Upper lobe of left lung (tissue), 6 donors: ENCODE results near the gene C1orf159. TPM values are rescaled to one million over a fixed set of nuclear protein-coding genes. Genes with fewer than 3 reads are reported as not detected.

Experiments
- ATAC-seq, 2 donors: fragments of 200-7000 bp; cut with Tn5 transposase; one replicate each; pipeline ENCODE4 v1.9.1; 2022; ENCODE audit warnings: mild to moderate bottlenecking in 2 of 2, moderate library complexity in 2 of 2; ENCODE audit not compliant: low FRiP score in 2 of 2
- DNase-seq, 2 donors: peaks; one replicate each; pipeline ENCODE4 v3.0.0-alpha.2; 2019 to 2020
- H3K27ac ChIP-seq, 4 donors: fragments of 200-600 bp; sonication (generic); one replicate each; pipeline ENCODE4 v1.5.1; 2016 to 2019
- H3K27me3 ChIP-seq, 4 donors: fragments of 200-600 bp; sonication (generic); one replicate each; pipeline ENCODE4 v1.5.1; 2017 to 2019
- H3K36me3 ChIP-seq, 4 donors: fragments of 200-600 bp; sonication (generic); one replicate each; pipeline ENCODE4 v1.5.1; 2016 to 2019
- H3K4me1 ChIP-seq, 4 donors: fragments of 200-600 bp; sonication (generic); one replicate each; pipeline ENCODE4 v1.5.1; 2018 to 2019
- H3K4me3 ChIP-seq, 4 donors: fragments of 200-600 bp; sonication (generic); one replicate each; pipeline ENCODE4 v1.5.1; 2017 to 2019; ENCODE audit warnings: mild to moderate bottlenecking in 2 of 4, moderate library complexity in 1 of 4
- H3K9me3 ChIP-seq, 4 donors: fragments of 200-600 bp; sonication (generic); one replicate each; pipeline ENCODE4 v1.5.1; 2018 to 2019
- EP300 ChIP-seq, 4 donors: sonication (generic); formaldehyde crosslinking; IDR thresholded peaks; one replicate each; pipeline ENCODE4 v1.5.1; 2017; ENCODE audit warnings: antibody characterized with exemption in 4 of 4, control low read depth in 2 of 4
- POLR2A ChIP-seq, 4 donors: fragments of 450-650 bp; IDR thresholded peaks; one replicate each; pipeline ENCODE4 v1.5.1; 2016 to 2017; ENCODE audit warnings: antibody characterized with exemption in 4 of 4, mild to moderate bottlenecking in 2 of 4
- POLR2AphosphoS5 ChIP-seq, 2 donors: sonication (generic); formaldehyde crosslinking; IDR thresholded peaks; one replicate each; pipeline ENCODE4 v1.5.1; 2017; ENCODE audit warnings: antibody characterized with exemption in 2 of 2
- WGBS, 2 donors: methylation state at CpG; one replicate each; pipeline ENCODE4 v1.1.5; 2017 to 2018; 5-methylcytosine and 5-hydroxymethylcytosine counted together
- total RNA-seq, 6 donors: library from RNA; depleted of rRNA in 4 of 6; stranded (reverse); fragments of >200 nt in 4 of 6; gene quantifications; one replicate each; pipeline versions ENCODE4 v1.1.0 to v1.2.1, GENCODE V29; 2016 to 2021
- TF ChIP-seq, protein P1 (sequence below), 6 experiments: fragments of 450-650 bp in 4 of 6; fragments of 200-600 bp in 2 of 6; sonication (generic) in 2 of 6; IDR thresholded peaks; one replicate each; pipeline ENCODE4 v1.5.1; 2016 to 2019; ENCODE audit warnings: antibody characterized with exemption in 6 of 6
- donor health status: DM: no; HTN: no; CAD: no; lungs with moderate emphysema.
- donor health status: DM: no; HTN: yes; CAD: no; lungs with severe emphysema.

C1orf159 gene
- total RNA-seq, 6 donors from 2014 or later: 5.7 to 34.6 (median 15.2) TPM

- Histone ChIP-seq H3K4me1 (peaks cover 11 to 35% (median 25%) of the 10 kb centered on the region in 4 donors), H3K27me3 (peaks cover 0 to 27% (median 5%) of the 10 kb centered on the region in 4 donors), H3K36me3 (no peaks in the 10 kb centered on the region), H3K9me3 (no peaks in the 10 kb centered on the region), H3K27ac (no peak overlapping the region), H3K4me3 (peak overlapping the region in 3 of 4 donors; percentile 49 to 66 (median 59))
- 62 to 76% methylated on average over 14 to 26 of the region's 40 CpGs for WGBS, 2 donors
- peak in 1 of 2 donors; percentile 88 for DNase-seq
- TF ChIP-seq POLR2AphosphoS5 (IDR thresholded peaks at IDR 0.05) (no peak), POLR2A (IDR thresholded peaks at IDR 0.05) (no peak), EP300 (IDR thresholded peaks at IDR 0.05) (no peak)
- TF ChIP-seq, protein P1, sequence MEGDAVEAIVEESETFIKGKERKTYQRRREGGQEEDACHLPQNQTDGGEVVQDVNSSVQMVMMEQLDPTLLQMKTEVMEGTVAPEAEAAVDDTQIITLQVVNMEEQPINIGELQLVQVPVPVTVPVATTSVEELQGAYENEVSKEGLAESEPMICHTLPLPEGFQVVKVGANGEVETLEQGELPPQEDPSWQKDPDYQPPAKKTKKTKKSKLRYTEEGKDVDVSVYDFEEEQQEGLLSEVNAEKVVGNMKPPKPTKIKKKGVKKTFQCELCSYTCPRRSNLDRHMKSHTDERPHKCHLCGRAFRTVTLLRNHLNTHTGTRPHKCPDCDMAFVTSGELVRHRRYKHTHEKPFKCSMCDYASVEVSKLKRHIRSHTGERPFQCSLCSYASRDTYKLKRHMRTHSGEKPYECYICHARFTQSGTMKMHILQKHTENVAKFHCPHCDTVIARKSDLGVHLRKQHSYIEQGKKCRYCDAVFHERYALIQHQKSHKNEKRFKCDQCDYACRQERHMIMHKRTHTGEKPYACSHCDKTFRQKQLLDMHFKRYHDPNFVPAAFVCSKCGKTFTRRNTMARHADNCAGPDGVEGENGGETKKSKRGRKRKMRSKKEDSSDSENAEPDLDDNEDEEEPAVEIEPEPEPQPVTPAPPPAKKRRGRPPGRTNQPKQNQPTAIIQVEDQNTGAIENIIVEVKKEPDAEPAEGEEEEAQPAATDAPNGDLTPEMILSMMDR (IDR thresholded peaks at IDR 0.05): no peak
- no peak for ATAC-seq
These were observed 45.9 kb downstream of the C1orf159 start for GRCh38 chr1:1069711-1070676.

GRCh38 chr1:1069056-1069710 is 46.7 kb downstream of the C1orf159 start:
- TF ChIP-seq POLR2A (IDR thresholded peaks at IDR 0.05) (peak in 1 of 4 donors; percentile 64), POLR2AphosphoS5 (IDR thresholded peaks at IDR 0.05) (no peak), EP300 (IDR thresholded peaks at IDR 0.05) (peak in 1 of 4 donors; percentile 5)
- TF ChIP-seq, protein P1 (IDR thresholded peaks at IDR 0.05): no peak
- peak overlapping the region in 3 of 4 donors; percentile 55 to 80 (median 60) for H3K27ac ChIP-seq
- H3K36me3 ChIP-seq: no peaks in the 10 kb centered on the region
- peak; percentile 68 to 71 for ATAC-seq
- 3% methylated on average over 12 of the region's 75 CpGs; no CpG with 5 or more reads in 1 of the 2 donors for WGBS, 2 donors
- H3K27me3 ChIP-seq: peaks cover 0 to 27% (median 7%) of the 10 kb centered on the region in 4 donors
- peak; percentile 79 to 98 for DNase-seq
- no peaks in the 10 kb centered on the region for H3K9me3 ChIP-seq
- peak overlapping the region; percentile 16 to 66 (median 54) for H3K4me3 ChIP-seq
- peaks cover 14 to 39% (median 26%) of the 10 kb centered on the region in 4 donors for H3K4me1 ChIP-seq

DNA sequence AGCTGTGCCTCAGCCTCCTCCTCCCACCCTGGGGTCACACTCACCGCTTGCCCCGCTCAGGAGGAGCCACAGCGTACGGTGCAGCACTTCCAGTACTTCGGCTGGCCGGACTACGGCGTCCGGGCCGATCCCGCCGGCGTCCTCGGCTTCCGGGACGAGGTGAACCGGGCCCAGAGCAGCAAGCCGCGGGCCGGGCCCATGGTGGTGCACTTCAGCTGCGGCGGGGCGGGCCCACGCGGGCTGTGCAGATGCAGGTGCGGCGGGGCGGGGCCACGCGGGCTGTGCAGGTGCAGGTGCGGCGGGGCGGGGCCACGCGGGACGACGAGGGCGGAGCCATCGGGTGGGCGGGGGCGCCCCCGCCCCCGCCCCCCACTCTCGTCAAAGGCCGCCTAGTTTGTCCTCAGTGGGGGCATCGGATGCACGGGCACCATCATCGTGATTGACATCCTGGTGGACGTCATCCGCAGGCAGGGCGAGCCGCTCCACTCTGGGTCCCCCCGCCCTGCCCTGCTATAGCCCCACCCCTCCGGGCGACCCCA is 47.3 kb downstream of the C1orf159 start:
- H3K9me3 ChIP-seq: no peaks in the 10 kb centered on the region
- ATAC-seq: peak; percentile 62 to 69
- TF ChIP-seq, protein P1 (IDR thresholded peaks at IDR 0.05): no peak
- TF ChIP-seq EP300 (IDR thresholded peaks at IDR 0.05) (no peak), POLR2A (IDR thresholded peaks at IDR 0.05) (peak in 1 of 4 donors; percentile 9), POLR2AphosphoS5 (IDR thresholded peaks at IDR 0.05) (no peak)
- H3K4me3 ChIP-seq: peak overlapping the region; percentile 16 to 66 (median 54)
- H3K36me3 ChIP-seq: no peaks in the 10 kb centered on the region
- peaks cover 0 to 29% (median 5%) of the 10 kb centered on the region in 4 donors for H3K27me3 ChIP-seq
- WGBS, 2 donors: 3 to 7% methylated on average over 3 to 43 of the region's 55 CpGs
- H3K27ac ChIP-seq: peak overlapping the region; percentile 50 to 80 (median 60)
- H3K4me1 ChIP-seq: peaks cover 18 to 39% (median 32%) of the 10 kb centered on the region in 4 donors
- DNase-seq: peak; percentile 76 to 95

DNA sequence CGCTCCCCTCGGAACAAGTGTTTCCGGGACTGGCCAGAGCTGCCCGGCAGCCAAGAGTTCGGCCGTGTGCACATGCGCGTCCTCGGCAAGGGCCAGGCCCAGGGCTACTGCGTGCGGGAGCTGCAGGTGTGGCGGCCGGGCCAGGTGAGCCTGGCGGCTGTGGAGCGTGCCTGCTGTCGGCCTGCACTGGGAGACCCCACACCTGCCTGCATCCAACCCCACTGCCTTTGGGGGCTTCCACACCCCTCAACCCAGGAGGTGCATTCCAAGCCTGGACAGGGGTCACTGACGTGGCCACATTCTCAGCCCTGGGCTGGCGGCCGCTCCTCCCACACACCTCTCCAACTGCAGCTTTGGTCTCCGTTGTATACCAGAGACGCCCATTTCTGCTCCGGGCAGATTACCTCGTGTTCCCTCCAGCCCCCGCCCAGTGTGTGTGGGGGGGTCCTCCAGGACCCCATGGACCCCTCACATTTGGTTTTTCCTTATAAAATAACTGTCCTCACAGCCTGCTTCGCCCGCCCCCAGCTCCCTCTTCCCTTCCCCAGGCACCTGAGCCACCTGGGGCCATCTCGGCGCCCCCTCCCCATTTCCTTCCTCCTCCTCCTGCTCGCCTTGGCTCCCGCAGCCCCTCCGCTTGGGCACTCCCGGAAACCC is 47.9 kb downstream of the C1orf159 start:
- Histone ChIP-seq H3K4me3 (peak overlapping the region in 3 of 4 donors; percentile 49 to 66 (median 59)), H3K27ac (peak overlapping the region; percentile 12 to 80 (median 56)), H3K36me3 (no peaks in the 10 kb centered on the region), H3K27me3 (peaks cover 0 to 35% (median 6%) of the 10 kb centered on the region in 4 donors), H3K9me3 (no peaks in the 10 kb centered on the region), H3K4me1 (peaks cover 18 to 37% (median 28%) of the 10 kb centered on the region in 4 donors)
- TF ChIP-seq POLR2AphosphoS5 (IDR thresholded peaks at IDR 0.05) (no peak), POLR2A (IDR thresholded peaks at IDR 0.05) (peak in 1 of 4 donors; percentile 19), EP300 (IDR thresholded peaks at IDR 0.05) (no peak)
- TF ChIP-seq, protein P1 (IDR thresholded peaks at IDR 0.05): no peak
- 36 to 37% methylated on average over 15 to 19 of the region's 32 CpGs for WGBS, 2 donors
- DNase-seq (peak; percentile 54 to 88), ATAC-seq (peak in 1 of 2 donors; percentile 23)
